Bone marrow (tissue), 2 donors: Measurements from ENCODE around the gene COBL.
"Not testable (repeated sequence)": the region's sequence is repeated elsewhere in the genome, so short reads cannot be mapped to it uniquely, and the experiment has no call there.

Experiments used
- DNase-seq, 2 donors: peaks; one replicate each; lab custom pipeline; 2025; lab: John Stamatoyannopoulos, UW

COBL gene

GRCh38 chr7:51233374-51233773, 83.2 kb downstream of the COBL start:
- DNase-seq, result no peak

GRCh38 chr7:51230723-51231122, 85.9 kb downstream of the COBL start:
- no peak for DNase-seq

GRCh38 chr7:51230324-51230625, 86.3 kb downstream of the COBL start:
- DNase-seq, result no peak

GRCh38 chr7:51229620-51230323, 86.8 kb downstream of the COBL start:
- no peak for DNase-seq

- DNase-seq, result no peak
Measured at GRCh38 chr7:51229106-51229537, 87.5 kb downstream of the COBL start.

GRCh38 chr7:51228386-51228958, 88.1 kb downstream of the COBL start:
- no peak for DNase-seq

- DNase-seq, result no peak
Measured at GRCh38 chr7:51227861-51228260, 88.7 kb downstream of the COBL start.

GRCh38 chr7:51226916-51227535, 89.6 kb downstream of the COBL start:
- no peak for DNase-seq

GRCh38 chr7:51226063-51226755, 90.4 kb downstream of the COBL start:
- DNase-seq, result no peak

- DNase-seq, result no peak
Measured at GRCh38 chr7:51224811-51225595, 91.6 kb downstream of the COBL start.

GRCh38 chr7:51223505-51223904, 93.1 kb downstream of the COBL start:
- no peak for DNase-seq

GRCh38 chr7:51222916-51223315, 93.7 kb downstream of the COBL start:
- no peak for DNase-seq

GRCh38 chr7:51220226-51220625, 96.4 kb downstream of the COBL start:
- DNase-seq, result no peak

GRCh38 chr7:51219261-51219988, 97.2 kb downstream of the COBL start:
- DNase-seq, result no peak

- no peak for DNase-seq
Measured at GRCh38 chr7:51217804-51218203, 98.8 kb downstream of the COBL start.

- DNase-seq, result no peak
Measured at GRCh38 chr7:51214098-51214497, 102.5 kb downstream of the COBL start.

- no peak for DNase-seq
Measured at GRCh38 chr7:51213618-51214017, 103.0 kb downstream of the COBL start.

GRCh38 chr7:51210766-51211165, 105.8 kb downstream of the COBL start:
- DNase-seq, result no peak

GRCh38 chr7:51209426-51209825, 107.2 kb downstream of the COBL start:
- no peak for DNase-seq

- not testable (repeated sequence) for DNase-seq
Measured at GRCh38 chr7:51208125-51208524, 108.5 kb downstream of the COBL start.

GRCh38 chr7:51198654-51199053, 118.0 kb downstream of the COBL start:
- no peak for DNase-seq

GRCh38 chr7:51190969-51191368, 125.6 kb downstream of the COBL start:
- no peak for DNase-seq
